ENCODE results near the gene EFNB1. TPM values are rescaled to one million over a fixed set of nuclear protein-coding genes. Genes with fewer than 3 reads are reported as not detected.

The EFNB1 gene
- total RNA-seq, 2 experiments from 2014 or later: 3.1 to 4.2 TPM

DNA sequence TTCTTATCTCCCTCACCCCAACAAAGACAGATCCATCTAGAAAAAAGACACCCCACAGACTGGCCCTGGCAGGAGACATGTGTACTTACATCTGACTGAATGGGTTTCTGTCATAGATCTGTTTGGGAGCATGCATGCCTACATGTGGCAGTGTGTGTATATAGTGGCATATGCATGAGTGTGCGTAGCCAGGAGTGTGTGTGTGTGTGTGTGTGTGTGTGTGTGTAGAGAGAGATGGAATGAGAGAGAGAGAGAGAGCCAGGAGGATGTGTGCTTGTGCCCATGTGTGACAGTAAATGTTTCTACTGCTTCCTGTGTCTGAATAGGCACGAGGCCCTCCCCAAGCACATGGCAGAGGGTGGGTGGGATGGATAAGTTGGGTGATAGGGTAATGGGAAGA lies 37.1 kb downstream of the EFNB1 start:
- Mint-ChIP-seq H3K4me3 (no peak overlapping the region), H3K4me1 (ENCODE audit: low read depth) (peaks cover 10% of the 10 kb centered on the region), H3K9me3 (no peaks in the 10 kb centered on the region), H3K27me3 (no peaks in the 10 kb centered on the region), H3K27ac (no peak overlapping the region), H3K36me3 (ENCODE audit: low read depth) (no peaks in the 10 kb centered on the region)
- POLR2A ChIA-PET: no interaction called here
- intact Hi-C loops (cut with micrococcal nuclease): no loop called here
- ATAC-seq (no peak), DNase-seq (no peak)
- TF ChIP-seq CTCF (IDR thresholded peaks at IDR 0.05): no peak
- CTCF ChIA-PET: no interaction called here

GRCh38 chrX:68867458-68868112 lies 38.8 kb downstream of the EFNB1 start:
- Mint-ChIP-seq H3K27me3 (no peaks in the 10 kb centered on the region), H3K4me1 (ENCODE audit: low read depth) (peaks cover 10% of the 10 kb centered on the region), H3K9me3 (no peaks in the 10 kb centered on the region), H3K4me3 (no peak overlapping the region), H3K27ac (no peak overlapping the region), H3K36me3 (ENCODE audit: low read depth) (no peaks in the 10 kb centered on the region)
- ChIA-PET POLR2A (no interaction called here), CTCF (no interaction called here)
- DNase-seq (no peak), ATAC-seq (no peak)
- intact Hi-C loops (cut with micrococcal nuclease): no loop called here
- TF ChIP-seq CTCF (IDR thresholded peaks at IDR 0.05): no peak

DNA sequence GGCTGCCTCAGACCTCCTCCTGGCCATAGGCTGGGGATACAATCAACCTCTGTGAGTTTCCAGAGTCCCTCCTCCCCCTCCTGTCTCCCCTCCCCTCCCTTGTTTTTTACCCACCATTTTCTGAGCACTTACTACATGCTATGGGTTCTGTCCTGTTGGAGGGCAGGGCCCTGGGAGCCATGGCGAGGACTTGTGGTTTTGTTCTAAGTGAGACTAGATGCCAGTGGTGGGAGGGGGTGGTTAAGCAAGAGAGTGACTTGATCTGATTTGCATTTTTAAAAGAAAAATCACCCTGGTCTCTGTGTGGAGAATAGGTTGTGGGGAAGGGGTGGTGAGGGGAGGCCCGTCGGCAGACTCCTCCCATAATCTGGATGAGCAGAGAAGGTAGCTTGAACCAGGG lies 39.5 kb downstream of the EFNB1 start:
- Mint-ChIP-seq H3K4me3 (no peak overlapping the region), H3K9me3 (no peaks in the 10 kb centered on the region), H3K27ac (no peak overlapping the region), H3K36me3 (ENCODE audit: low read depth) (no peaks in the 10 kb centered on the region), H3K27me3 (no peaks in the 10 kb centered on the region), H3K4me1 (ENCODE audit: low read depth) (peaks cover 10% of the 10 kb centered on the region)
- CTCF ChIA-PET: no interaction called here
- no peak for TF ChIP-seq CTCF (IDR thresholded peaks at IDR 0.05)
- ATAC-seq (no peak), DNase-seq (no peak)
- intact Hi-C loops (cut with micrococcal nuclease): no loop called here
- POLR2A ChIA-PET: no interaction called here

- peaks cover 10% of the 10 kb centered on the region for H3K4me1 Mint-ChIP-seq (ENCODE audit: low read depth)
- no peaks in the 10 kb centered on the region for H3K27me3 Mint-ChIP-seq
- peak; percentile 37 for ATAC-seq
- ChIA-PET CTCF (no interaction called here), POLR2A (no interaction called here)
- no peak overlapping the region for H3K4me3 Mint-ChIP-seq
- intact Hi-C loops (cut with micrococcal nuclease): no loop called here
- DNase-seq: no peak
- H3K36me3 Mint-ChIP-seq (ENCODE audit: low read depth): no peaks in the 10 kb centered on the region
- H3K9me3 Mint-ChIP-seq: no peaks in the 10 kb centered on the region
- TF ChIP-seq CTCF (IDR thresholded peaks at IDR 0.05): no peak
- peak overlapping the region; percentile 5 for H3K27ac Mint-ChIP-seq
Measured at GRCh38 chrX:68868902-68869800, 40.3 kb downstream of the EFNB1 start.

- ChIA-PET POLR2A (interaction anchor here (0.6 kb wide), 1 partner anchor 440 kb away, joined by 3 read pairs; no protein-coding TSS in a partner anchor), CTCF (no interaction called here)
- H3K27ac Mint-ChIP-seq: no peak overlapping the region
Measured at GRCh38 chrX:68870357-68870756, 41.5 kb downstream of the EFNB1 start.

More at GRCh38 chrX:68870357-68870756, 41.5 kb downstream of the EFNB1 start:
- TF ChIP-seq CTCF (IDR thresholded peaks at IDR 0.05): no peak
- Mint-ChIP-seq H3K4me3 (no peak overlapping the region), H3K4me1 (ENCODE audit: low read depth) (peaks cover 10% of the 10 kb centered on the region), H3K36me3 (ENCODE audit: low read depth) (no peaks in the 10 kb centered on the region), H3K9me3 (no peaks in the 10 kb centered on the region), H3K27me3 (no peaks in the 10 kb centered on the region)
- DNase-seq (no peak), ATAC-seq (no peak)
- intact Hi-C loops (cut with micrococcal nuclease): no loop called here
